GM21447 (cell line): ENCODE measurements around the gene HDAC3.

Experiments
- ATAC-seq: cut with Tn5 transposase; IDR thresholded peaks from one replicate; pipeline ENCODE4 v1.9.1; 2021; ENCODE audit not compliant: unreplicated experiment

The HDAC3 gene

DNA sequence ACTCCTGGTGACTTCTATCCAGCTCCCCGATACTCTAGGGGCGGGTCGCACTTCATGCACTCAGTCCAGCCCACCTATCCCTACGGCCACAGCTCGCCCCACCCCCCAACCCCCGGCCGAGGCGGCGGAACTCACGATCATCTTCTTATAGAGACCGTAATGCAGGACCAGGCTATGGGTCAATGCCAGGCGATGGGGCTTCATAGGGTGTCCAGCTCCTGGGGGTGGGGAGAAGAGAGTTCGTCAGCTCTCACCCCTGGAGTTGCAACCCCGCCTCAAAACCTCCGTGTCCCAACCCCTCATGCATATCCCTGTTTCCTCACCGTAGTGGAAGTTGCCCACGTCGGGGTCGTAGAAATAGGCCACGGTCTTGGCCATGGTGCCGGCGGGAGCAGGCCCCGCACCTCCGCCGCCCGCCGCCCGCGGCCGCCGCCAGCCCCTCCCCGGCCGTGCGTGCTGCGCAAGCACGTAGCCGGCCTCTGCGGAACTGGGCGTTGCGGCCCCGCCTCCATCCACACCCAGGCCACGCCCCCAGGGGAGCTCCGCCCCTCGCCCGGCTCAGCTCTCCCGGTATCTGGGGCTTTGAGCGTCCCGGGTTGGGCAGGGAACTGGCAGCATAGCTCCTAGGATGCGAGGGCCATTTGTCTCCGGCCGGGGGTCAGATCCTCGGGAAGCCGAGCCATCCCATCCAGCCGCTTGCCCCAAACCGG lies at the start of gene HDAC3, which contains the start of gene RELL2:
TSS of gene HDAC3 (minus strand) at position 437 of the 710 bp plus-strand sequence. CDS start at position 378, 59 bp downstream.
TSS of gene RELL2 (plus strand) at position 585 of the 710 bp plus-strand sequence. CDS start 1,229 bp downstream, outside the sequence.
- peak; percentile 63 for ATAC-seq

DNA sequence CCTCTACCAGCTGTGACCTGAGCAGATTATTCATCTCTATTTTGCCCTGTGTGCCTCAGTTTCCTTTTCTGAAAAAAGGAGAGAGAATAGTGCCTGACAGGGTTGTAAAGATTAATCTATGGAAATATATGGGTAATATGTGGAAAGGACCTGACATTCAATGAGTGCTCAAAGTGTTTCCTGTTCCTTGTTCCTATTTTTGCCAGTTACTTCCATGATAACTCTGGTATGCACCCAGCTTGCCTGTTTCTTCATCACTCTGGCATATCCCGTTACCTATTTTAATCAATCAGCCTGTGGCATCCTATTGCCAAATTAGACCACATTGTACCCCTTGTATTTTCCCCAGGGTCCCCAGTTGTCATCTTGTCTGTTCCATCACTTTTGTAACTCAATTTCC lies 48.9 kb upstream of the HDAC3 start:
- no peak for ATAC-seq

DNA sequence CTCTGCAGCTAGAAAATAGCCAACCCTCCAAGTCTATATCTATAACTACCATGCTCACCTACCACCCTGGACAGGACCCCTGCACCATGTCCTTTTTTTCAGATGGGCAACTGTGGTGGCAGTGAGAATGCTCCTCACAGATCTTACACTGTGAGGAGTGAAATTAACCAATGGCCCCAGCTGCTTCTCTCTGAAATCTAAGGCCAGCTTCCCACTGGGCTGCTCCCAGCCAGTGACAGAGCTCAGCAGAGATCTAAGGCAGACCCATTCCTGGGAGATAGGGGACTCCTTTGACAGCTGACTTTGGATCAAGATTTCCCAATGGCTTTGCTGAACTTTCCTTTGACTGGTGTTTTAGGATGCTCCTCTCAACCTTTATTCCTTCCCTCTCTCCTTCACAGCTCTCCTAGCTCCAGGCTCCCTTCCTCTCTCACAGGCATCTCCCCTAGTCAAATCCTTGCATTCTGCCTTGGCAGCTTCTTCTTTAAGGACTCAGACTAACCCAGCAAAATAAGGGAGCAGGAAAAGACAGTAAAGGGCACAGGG lies 47.0 kb upstream of the HDAC3 start:
- ATAC-seq = no peak

DNA sequence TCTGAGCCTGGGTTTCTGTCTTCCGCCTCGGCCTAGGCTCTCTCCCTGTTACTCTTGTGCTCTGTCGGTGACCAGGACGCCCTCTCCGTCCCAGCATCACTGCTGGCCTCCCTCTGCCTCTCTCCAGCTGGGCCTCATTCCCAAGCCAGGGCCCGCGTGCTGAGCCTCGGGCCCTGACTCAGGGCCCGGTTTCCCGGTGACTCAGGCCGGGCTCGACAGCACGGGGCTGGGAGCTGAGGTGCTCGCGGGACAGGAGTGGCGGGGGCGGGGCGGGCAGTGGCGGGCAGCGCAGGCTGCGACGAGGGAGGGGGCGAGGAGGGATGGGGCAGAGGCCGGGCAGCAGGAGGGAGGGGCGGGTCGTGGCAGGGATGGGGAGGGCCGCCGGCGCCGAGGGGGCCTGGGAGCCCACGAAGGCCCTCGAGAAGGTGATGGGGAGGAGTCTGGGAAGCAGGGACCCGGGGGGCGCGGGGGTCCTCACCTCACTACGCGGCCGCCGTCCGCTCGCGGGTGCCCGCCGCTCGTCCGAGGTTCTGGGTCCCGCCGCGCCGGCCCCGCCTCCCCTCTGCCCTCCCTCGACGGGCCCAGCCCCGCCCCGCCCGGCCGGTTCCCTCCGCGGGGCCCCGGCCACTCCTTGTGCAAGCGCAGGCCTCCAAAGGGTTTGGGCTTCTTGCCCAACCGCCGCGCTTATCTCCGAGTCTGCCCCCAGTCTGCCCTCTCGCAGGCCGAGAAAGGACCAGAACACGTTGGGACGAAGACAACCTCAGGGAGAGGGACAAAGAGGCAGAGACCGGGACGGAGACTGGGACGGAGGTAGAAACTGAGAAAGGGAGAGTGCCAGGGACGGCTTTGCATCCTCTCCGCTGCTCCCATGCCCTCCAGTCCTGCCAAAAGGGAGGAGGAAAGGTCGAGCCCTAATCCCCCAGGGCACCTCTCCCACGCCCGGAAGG lies 45.3 kb upstream of the HDAC3 start, which contains the start of gene ARAP3:
TSS of gene ARAP3 (minus strand) at position 536 of the 947 bp plus-strand sequence. CDS start 1,744 bp downstream, outside the sequence.
- ATAC-seq = no peak

DNA sequence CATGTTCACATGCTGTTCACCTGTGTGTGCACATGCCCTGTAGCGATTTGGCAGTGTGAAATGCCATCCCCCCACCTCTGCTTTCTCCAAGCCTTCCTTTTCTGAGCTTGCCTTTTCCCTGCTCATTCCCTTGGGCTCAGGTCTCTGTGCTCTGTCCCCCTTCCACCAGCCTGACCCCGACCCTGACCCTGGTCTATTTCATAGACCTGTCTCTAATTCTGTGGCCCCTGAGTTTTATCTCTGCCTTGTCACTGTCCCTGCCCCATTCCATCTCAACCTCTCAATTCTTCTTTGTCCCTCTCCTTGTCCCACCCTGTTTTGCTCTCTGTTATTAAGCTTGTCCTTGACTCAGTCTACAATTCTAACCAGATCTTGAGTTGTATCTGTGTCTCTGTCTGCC lies 44.6 kb upstream of the HDAC3 start:
- ATAC-seq = no peak

DNA sequence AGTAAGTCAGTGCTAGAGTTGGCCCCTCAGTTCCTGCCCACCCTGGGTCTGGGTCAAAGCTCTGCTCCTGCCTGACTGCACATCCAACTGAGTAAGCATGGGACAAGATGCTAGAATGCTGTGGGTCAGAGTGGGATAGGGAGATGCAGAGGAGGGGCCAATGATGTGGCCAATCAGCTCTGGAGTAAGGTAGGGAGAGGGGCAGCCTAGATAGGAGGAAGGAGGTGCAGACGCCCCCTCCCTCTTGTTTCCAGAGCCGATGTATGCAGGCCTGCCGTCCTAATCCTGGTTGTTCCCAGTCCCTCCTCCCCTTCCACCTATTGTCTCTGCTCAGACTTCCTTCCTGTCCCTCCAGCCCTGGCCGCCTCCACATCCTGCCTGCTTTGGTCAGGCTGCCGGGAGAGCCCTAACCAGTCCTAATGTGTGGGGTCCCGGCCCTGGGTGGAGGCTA lies 44.1 kb upstream of the HDAC3 start:
- no peak for ATAC-seq

DNA sequence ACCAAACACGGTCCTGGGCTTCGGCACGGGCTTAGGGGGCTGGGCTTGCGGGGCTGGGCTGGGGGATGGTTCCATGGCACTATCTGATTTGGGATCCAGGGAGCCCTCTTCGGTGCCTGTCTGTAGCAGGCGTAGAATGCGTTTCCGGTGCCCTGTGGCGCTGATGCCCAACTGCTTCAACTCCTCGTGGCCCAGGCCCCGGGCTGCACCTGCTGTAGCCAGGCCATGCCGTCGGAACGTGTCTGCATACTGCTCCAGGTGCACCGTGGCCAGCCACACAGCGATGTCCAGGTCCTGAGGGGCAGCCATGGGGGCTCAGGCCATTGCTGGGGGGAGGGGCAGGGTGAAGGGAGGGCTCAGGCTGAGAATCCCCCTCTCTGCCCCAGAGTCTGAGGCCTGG lies 43.5 kb upstream of the HDAC3 start:
- ATAC-seq = no peak

DNA sequence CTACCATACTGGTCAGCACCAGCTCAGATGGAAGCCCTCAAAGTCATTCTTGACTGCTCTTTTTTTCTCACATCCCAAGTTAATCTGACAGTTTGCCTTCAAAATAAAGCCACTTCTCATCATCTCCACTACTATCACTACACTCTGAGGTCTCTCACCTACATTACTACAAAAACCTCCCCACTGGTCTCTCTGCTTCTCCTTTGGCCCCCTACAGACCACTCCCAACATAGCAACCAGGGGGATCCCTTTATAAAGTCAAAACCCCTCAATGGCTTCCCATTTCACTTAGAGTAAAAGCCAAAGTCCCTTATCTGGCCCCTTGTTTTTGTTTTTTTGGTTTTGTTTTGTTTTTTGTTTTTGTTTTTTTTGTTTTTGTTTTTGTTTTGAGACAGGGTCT lies 40.8 kb upstream of the HDAC3 start:
- no peak for ATAC-seq

DNA sequence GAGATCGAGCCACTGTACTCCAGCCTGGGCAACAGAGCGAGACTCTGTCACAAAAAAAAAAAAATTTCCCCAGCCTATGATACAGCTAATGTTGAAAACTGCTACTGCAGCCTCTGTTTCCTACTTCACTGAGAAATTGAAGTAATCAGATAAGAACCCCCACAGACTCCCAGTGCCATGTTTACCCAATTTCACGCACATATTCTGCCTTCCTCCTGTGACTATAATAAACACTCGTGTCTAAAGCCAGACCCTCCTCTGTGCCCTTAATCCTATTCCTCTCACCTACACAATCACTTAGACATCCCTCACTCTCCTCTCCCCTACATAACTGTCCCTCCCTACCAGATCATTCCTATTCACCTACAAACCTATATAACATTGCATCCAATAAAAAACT lies 39.0 kb upstream of the HDAC3 start:
- ATAC-seq = no peak

DNA sequence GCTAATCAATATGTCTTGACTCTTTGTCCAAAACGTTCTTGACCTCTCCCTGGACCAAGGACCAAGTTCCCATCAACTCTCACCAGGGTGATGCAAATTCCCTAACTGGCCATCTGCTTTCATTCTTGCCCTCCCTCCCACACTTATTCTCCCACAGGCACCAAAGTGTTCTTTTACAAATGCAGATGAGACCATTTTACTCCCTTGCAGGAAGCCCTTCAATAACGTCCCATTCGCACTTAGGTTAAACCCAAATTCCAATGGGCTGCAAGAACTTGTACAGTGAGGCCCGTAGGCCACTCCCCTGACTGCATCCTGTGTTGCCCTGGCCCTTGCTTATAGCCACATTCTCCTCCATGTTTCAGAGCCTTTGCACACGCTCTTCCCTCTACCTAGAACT lies 38.1 kb upstream of the HDAC3 start:
- no peak for ATAC-seq

DNA sequence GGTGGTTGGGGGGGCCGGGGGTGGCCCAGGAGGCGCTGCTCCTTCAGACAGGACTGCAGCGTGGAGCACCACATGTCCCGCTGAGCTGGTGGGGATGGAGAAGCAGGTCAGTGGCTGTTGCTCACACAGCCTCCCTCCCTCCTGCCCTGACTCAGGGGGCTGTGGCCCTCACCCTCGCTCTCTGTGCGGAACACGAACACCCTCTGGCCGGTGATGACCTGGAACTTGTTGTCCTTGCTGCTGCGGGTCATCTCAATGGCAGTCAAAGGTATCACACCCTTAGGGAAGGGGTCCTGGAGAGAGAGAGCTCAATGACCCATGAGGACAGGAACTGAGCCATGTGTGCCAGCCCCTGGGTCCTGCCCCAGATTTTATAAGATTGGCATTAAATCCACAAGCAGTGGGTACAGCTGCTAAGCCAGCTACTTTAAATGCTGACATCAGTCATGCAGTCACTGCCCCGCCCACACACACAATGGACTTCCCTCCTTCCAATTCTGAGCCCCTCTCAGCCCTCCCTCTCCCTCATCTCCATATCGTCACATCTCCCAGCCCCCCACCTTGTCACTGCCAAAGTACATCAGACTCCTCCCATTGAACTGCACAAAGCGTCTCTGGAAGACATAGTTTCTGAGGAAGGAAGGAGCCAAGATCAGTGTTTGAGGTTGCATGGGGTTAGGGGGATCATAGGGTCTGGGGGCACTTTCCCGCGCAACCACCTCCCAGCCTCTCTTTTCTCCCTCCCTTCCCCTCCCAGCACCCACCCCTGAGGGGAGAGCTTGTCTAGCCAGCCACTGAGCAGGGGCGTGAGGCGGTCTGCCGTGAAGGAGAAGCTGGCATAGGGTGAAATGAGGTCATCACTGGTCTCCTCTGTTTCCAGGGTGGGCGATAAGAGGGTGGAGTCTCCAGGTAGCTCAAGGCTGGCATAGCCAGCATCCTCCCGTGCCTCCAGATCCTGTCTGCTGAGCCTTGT lies 36.5 kb upstream of the HDAC3 start:
- ATAC-seq = no peak

DNA sequence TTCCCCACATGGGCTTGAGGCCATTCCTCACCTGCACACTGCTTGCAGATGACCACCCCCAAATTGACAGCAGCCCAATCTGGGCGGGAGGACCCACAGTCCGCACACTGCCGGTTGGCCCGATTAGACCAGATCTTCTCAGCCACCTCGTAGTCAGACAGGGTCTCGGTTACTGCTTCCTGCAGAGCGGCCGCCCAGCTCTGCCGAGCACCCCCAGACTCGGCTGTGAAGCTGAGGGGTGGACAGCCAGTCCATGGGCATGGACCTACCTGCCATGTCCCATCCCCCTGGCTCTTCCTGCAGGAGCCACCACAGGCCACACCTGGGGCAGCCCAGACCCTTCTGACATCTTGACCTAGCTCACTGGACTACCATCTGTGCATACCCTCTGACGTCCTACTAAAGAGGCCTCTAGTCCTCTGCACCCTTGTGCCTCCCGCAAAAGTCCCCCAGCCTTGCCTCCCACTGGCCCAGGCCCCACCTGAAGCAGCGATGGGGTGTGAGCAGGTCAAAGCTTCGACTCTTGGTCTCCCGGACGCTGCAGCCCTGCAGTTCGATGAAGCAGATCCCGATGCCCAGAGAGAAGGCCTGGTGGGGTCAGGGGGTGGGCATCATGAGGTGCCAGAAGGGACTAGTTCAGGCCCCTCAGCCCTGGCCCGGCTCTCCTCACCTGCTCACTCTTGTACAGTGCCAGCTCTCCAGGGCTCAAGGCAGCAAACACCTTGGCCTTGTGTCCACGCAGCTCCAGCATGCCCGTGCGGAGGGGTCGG lies 35.6 kb upstream of the HDAC3 start:
- no peak for ATAC-seq

DNA sequence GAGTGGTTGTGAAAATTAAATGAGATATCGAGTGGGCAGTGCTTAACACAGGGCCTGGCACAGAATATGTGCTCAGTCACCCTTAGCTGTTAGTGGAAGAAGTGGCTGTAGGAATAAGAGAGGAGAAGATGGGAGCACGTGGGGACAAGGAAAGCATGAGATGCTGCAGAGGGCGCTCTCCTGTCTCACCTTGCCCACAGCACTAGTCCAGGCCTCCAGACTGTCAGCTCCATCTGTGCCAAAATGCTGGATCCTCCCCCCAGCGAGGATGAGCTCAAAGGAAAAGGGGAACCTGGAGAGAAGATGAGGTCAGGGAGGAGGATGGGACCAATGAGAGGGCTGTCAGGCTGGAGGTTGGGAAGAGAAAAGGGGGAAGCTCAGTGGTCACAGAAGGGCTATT lies 32.9 kb upstream of the HDAC3 start:
- no peak for ATAC-seq

DNA sequence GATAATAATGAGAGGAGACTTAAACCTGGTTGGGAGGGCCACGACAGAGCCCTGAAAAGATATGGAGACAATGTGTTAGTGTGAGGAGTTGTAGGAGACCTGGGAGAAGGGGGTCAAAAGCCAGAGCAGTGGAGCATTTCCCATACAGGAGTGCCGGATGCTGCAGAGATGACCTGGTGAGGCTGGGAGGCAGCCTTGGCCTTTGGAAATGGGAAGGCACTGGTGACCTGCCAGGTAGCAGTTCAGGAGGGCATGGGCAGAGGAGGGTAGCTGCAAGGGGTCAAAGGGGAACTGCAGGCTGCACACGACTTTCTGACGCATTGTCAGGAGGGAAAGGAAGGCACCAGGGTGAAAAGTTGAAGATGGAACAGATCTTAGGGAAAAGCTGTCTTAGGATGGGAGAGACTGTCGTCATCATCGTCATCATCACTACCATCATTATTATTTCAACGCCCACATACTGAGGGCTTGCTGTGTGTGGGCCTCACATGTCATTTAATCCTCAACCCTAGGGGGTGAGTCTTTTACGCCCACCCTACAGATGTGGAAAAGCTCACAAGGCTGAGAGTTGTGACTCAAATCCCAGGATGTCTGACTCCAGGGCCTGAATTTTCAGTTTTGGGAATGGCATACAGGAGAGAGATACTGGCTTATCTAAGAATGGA lies 32.1 kb upstream of the HDAC3 start:
- ATAC-seq = no peak

DNA sequence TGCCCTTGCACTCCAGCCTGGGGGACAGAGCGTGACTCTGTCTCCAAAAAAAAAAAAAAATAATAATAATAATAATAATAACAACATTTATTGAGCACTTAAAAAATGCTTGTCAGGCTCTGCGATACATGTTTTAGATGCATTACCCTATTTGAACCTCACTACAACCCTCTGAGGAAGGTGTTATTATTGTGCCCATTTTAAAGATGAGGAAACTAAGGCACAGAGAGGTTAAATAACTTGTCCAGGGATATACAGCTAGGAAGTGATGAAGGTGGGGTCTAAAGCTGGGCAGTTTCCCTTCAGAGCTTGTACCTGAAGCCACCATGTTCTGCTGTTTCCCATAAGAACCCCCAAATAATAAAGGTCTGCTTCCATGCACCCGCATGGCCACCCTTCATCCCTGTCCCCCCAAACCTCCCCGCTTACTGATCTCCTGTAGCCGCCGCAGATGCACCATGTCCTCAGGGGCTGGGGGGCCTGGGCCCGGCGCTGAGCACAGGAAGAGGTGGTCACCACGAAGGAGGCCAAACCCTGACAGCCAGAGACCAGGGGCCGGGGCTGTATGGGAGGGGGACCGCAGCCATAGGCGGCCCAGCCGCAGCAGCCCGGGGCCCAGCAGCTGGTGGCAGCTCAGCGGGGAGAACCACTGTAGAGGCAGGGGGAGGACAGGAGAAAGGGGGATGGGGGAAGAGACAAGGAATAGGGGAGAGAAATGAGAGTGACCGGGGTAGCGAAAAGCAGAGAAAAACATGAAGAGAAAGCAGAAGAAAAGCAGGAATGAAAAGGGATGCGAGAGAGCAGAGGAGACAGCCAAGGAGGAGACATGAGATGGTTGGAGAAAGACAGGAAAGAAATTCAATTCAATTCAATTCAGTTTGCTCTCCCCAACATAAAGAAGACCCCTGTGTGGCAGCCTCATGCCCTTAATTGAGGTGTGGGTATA lies 29.6 kb upstream of the HDAC3 start:
- no peak for ATAC-seq

DNA sequence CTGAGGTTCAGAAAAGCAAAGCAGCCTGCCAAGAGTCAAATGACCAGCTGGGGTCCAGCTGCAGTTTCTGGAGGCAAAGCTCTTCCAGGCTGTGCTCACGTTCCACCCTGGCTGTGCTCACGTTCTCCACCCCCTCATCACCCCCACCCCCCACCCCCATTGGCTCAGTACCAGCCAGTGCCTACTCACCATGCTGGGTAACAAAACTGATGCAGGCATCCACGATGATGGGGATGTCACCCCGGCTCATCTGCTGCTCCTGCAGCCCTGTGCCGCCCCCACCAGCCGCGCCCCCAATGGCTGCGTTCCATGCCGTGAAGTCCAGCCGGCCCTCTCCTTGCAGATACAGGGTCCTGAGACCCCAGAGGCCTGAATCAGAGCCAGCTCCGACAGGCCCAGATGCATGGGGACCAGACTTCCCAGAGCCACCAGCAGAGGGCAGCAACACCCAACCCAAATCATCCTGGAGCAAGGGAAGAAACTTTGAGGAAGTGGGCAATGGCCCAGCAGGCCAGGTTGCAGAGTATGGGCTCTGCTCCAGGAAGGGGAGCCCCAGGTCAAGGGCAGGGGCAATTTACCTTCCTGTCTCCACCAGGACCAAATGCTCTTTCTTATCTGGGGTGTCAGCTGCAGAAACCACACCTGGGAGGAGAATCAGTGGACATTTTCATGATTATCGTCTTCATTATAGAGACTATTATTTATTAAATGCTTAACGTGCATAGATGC lies 28.2 kb upstream of the HDAC3 start:
- peak; percentile 95 for ATAC-seq

DNA sequence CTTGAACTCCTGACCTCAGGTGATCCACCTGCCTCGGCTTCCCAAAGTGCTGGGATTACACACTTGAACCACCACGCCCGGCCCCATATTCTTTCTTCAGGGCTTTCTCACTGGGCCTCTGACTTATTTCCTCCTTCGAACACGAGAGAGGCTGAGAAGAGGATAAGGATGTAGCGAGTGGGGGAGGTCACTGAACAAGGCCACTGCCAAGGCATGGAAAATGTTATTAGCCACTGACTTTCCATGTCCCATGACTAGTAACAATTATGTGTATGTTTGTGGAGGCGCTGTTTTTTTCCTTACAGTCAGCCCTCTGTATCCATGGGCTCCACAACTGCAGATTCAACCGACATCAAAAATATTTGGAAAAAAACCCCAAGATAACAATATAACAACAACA lies 26.9 kb upstream of the HDAC3 start:
- ATAC-seq = no peak
